K562 (cell line): ENCODE results near the gene ELOB. TPM values are rescaled to one million over a fixed set of nuclear protein-coding genes. Genes with fewer than 3 reads are reported as not detected.

Experiments
- ARID3A ChIP-seq: IDR thresholded peaks from 2 replicates; pipeline ENCODE4 v1.6.1; 2012; ENCODE audit warnings: low read depth, low read length, improper control_type of control experiment, borderline replicate concordance
- CCNT2 ChIP-seq: IDR thresholded peaks from 2 replicates; pipeline ENCODE4 v1.6.1; 2011; ENCODE audit warnings: borderline replicate concordance, low read depth, mild to moderate bottlenecking, moderate library complexity, mixed read lengths, low read length; ENCODE audit not compliant: insufficient read length; ENCODE audit errors: extremely low read depth
- CUX1 ChIP-seq: fragments of 200-800 bp; sonication (Bioruptor generic); IDR thresholded peaks from 2 replicates; pipeline ENCODE4 v1.6.1; 2016; ENCODE audit warnings: missing genetic modification characterization, missing compliant biosample characterization
- ETV6 ChIP-seq, 3 experiments: fragments of 150-350 bp in 1 of 3; sonication (generic) in 1 of 3; formaldehyde crosslinking in 1 of 3; IDR thresholded peaks; 2 replicates each; pipeline versions ENCODE4 v1.6.1 to v1.8.0; 2014 to 2022; ENCODE audit warnings: borderline replicate concordance in 2 of 3, low read depth in 2 of 3, antibody characterized with exemption in 1 of 3, low read length in 1 of 3, mild to moderate bottlenecking in 1 of 3, missing genetic modification reagents in 1 of 3
- FOXA1 ChIP-seq: fragments of 450-650 bp; IDR thresholded peaks from 2 replicates; pipeline ENCODE4 v1.6.1; 2016; ENCODE audit warnings: mild to moderate bottlenecking, borderline replicate concordance
- NEUROD1 ChIP-seq: fragments of 150-350 bp; IDR thresholded peaks from 2 replicates; pipeline ENCODE4 v1.6.1; 2014; ENCODE audit warnings: borderline replicate concordance, low read length, low read depth; ENCODE audit not compliant: partially characterized antibody
- RAD21 ChIP-seq, 2 experiments: fragments of 250-450 bp in 1 of 2; fragments of 450-650 bp in 1 of 2; sonication (Bioruptor Pico) in 1 of 2; formaldehyde crosslinking in 1 of 2; IDR thresholded peaks in 1 of 2; conservative IDR thresholded peaks in 1 of 2; 2 replicates each; pipeline versions ENCODE4 v1.4.0 to v1.8.0; 2020 to 2022; ENCODE audit warnings: mild to moderate bottlenecking in 2 of 2, moderate library complexity in 1 of 2
- SFPQ ChIP-seq: fragments of 200-400 bp; formaldehyde crosslinking; IDR thresholded peaks from 2 replicates; pipeline ENCODE4 v1.6.1; 2017; ENCODE audit warnings: mild to moderate bottlenecking, low read depth, low read length, moderate library complexity
- TEAD2 ChIP-seq: fragments of 450-650 bp; IDR thresholded peaks from 2 replicates; pipeline ENCODE4 v1.6.1; 2016; ENCODE audit warnings: missing genetic modification characterization, control low read depth, missing compliant biosample characterization
- ZNF184 ChIP-seq: sonication (generic); formaldehyde crosslinking; IDR thresholded peaks from 2 replicates; pipeline ENCODE4 v1.5.0; 2020; ENCODE audit warnings: missing genetic modification reagents
- ZZZ3 ChIP-seq: fragments of 450-650 bp; IDR thresholded peaks from 2 replicates; pipeline ENCODE4 v1.6.1; 2016; ENCODE audit warnings: antibody characterized with exemption, mild to moderate bottlenecking, moderate library complexity
- polyA plus RNA-seq, 8 experiments: library from polyadenylated mRNA; depleted of rRNA in 4 of 8; stranded (reverse) in 5 of 8; unstranded in 3 of 8; fragments of >200 nt; fragmentation: Nextera tagmentation in 2 of 8; fragmentation: Illumina TruSeq in 1 of 8; extraction: Ambion mirVana in 2 of 8; extraction: Trizol in 1 of 8; gene quantifications; 2 replicates each; pipeline versions ENCODE4 v1.2.1 to v1.2.3, GENCODE V29; 2011 to 2014; ENCODE audit warnings: inconsistent platforms in 1 of 8, missing spikeins in 1 of 8
- total RNA-seq, 7 experiments: library from RNA; depleted of rRNA in 6 of 7; stranded (reverse); fragments of >200 nt in 6 of 7; fragmentation: Illumina TruSeq in 2 of 7; extraction: Trizol in 2 of 7; gene quantifications; 2 replicates each; pipeline versions ENCODE4 v1.2.1 to v1.2.3, GENCODE V29; 2011 to 2021; ENCODE audit warnings: low replicate concordance in 1 of 7
- TF ChIP-seq, protein P1 (sequence below), 2 experiments: fragments of 450-650 bp in 1 of 2; IDR thresholded peaks; 2 replicates each; pipeline ENCODE4 v1.6.1; 2011 to 2017; ENCODE audit warnings: low read depth in 2 of 2, antibody characterized with exemption in 1 of 2, borderline replicate concordance in 1 of 2, low read length in 1 of 2, mild to moderate bottlenecking in 1 of 2, mixed read lengths in 1 of 2; ENCODE audit not compliant: control insufficient read depth in 1 of 2

The ELOB gene
- total and polyA plus RNA-seq, 9 of the 15 experiments (the other 6 are each of a cell fraction or from before 2014, with no cell fraction given), result 63.2 to 791 (median 237) TPM

DNA sequence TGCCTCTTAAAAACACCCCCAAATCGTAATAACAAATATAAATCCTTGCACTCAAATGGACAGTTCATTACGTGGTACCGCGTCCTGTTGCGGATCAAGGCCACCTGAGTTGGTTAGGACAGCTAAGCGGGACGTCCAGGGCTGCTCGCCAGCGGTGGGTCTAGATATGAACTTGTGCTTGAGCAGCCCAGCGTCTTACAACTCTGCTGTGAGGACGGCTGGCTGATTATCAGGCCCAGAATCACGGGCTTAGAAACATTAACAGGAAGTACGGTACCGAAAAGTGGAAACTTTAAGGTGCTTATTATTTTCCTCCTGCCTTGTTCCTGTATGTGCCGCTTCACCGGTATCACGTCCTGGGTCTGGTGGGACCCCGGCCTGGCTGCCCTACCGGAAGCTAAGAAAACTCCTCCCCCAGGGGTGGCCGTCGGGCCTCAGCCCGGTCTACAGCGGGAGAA lies 25.5 kb downstream of the ELOB start (continued):
- TF ChIP-seq, protein P1, sequence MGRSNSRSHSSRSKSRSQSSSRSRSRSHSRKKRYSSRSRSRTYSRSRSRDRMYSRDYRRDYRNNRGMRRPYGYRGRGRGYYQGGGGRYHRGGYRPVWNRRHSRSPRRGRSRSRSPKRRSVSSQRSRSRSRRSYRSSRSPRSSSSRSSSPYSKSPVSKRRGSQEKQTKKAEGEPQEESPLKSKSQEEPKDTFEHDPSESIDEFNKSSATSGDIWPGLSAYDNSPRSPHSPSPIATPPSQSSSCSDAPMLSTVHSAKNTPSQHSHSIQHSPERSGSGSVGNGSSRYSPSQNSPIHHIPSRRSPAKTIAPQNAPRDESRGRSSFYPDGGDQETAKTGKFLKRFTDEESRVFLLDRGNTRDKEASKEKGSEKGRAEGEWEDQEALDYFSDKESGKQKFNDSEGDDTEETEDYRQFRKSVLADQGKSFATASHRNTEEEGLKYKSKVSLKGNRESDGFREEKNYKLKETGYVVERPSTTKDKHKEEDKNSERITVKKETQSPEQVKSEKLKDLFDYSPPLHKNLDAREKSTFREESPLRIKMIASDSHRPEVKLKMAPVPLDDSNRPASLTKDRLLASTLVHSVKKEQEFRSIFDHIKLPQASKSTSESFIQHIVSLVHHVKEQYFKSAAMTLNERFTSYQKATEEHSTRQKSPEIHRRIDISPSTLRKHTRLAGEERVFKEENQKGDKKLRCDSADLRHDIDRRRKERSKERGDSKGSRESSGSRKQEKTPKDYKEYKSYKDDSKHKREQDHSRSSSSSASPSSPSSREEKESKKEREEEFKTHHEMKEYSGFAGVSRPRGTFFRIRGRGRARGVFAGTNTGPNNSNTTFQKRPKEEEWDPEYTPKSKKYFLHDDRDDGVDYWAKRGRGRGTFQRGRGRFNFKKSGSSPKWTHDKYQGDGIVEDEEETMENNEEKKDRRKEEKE (IDR thresholded peaks at IDR 0.05; ENCODE audit: borderline replicate concordance in 1 of 2, control insufficient read depth in 1 of 2, low read depth in 2 of 2, low read length in 1 of 2), result 0 out of 4 replicates have a peak, but pooled peaks of 1 of the 2 experiments have one; percentile 14
- TF ChIP-seq TEAD2 (tag) (no peak), FOXA1 (no peak), NEUROD1 (no peak), ETV6 (IDR thresholded peaks at IDR 0.05; ENCODE audit: borderline replicate concordance in 1 of 2, low read depth in 2 of 2, low read length in 1 of 2) (no peak), ETV6 (CRISPR knock-in tag; IDR thresholded peaks at IDR 0.05; ENCODE audit: borderline replicate concordance) (peak; percentile 27; the same call in 1 of the 2 replicates), ZZZ3 (no peak), RAD21 (CRISPR knock-in tag; conservative IDR thresholded peaks at IDR 0.05 in 1 of 2, IDR thresholded peaks at IDR 0.05 in 1 of 2) (no peak), SFPQ (no peak), ARID3A (no peak), ZNF184 (CRISPR knock-in tag) (no peak), CUX1 (CRISPR knock-in tag) (0 out of 2 replicates have a peak, but pooled peaks have one; percentile 25), CCNT2 (no peak)
